Keratinocyte (primary cell): Measurements from ENCODE around the gene HRK. TPM values are rescaled to one million over a fixed set of nuclear protein-coding genes. Genes with fewer than 3 reads are reported as not detected.

ENCODE experiments used
- DNase-seq: peaks from one replicate; pipeline ENCODE4 v3.0.0-alpha.2; 2011; ENCODE audit warnings: low read depth, missing footprints, low spot score
- FAIRE-seq: peaks from 2 replicates; lab custom pipeline; 2011; peaks lifted over from hg19 to GRCh38; lab: Jason Lieb, UNC
- H2AFZ ChIP-seq: 2 replicates; pipeline ENCODE4 v1.6.0; 2012; ENCODE audit warnings: low read length, control low read depth, inconsistent platforms; ENCODE audit not compliant: control insufficient read depth
- H3K27ac ChIP-seq: 2 replicates; pipeline ENCODE4 v1.5.1; 2011; ENCODE audit warnings: low read length; ENCODE audit not compliant: control insufficient read depth, insufficient read depth
- H3K27me3 ChIP-seq: 3 replicates; pipeline ENCODE4 v1.6.0; 2011; ENCODE audit warnings: low read length; ENCODE audit not compliant: control insufficient read depth, insufficient read depth; ENCODE audit errors: extremely low read depth
- H3K36me3 ChIP-seq, 2 experiments: 2 replicates in 1 of 2; 3 replicates in 1 of 2; pipeline ENCODE4 v1.5.1; 2011; ENCODE audit warnings: low read length in 2 of 2, mild to moderate bottlenecking in 1 of 2; ENCODE audit not compliant: control insufficient read depth in 2 of 2, insufficient read depth in 2 of 2; ENCODE audit errors: extremely low read depth in 1 of 2
- H3K4me1 ChIP-seq: 3 replicates; pipeline ENCODE4 v1.5.1; 2011; ENCODE audit warnings: low read length; ENCODE audit not compliant: control insufficient read depth, insufficient read depth; ENCODE audit errors: extremely low read depth
- H3K4me2 ChIP-seq: 3 replicates; pipeline ENCODE4 v1.6.0; 2011; ENCODE audit warnings: low read depth, low read length; ENCODE audit not compliant: control insufficient read depth, insufficient read depth; ENCODE audit errors: extremely low read depth
- H3K4me3 ChIP-seq, 3 experiments: fragments of 200-600 bp in 1 of 3; sonication (generic) in 1 of 3; 2 replicates in 2 of 3; 3 replicates in 1 of 3; pipeline ENCODE4 v1.5.1; 2011 to 2016; ENCODE audit warnings: low read length in 3 of 3, mild to moderate bottlenecking in 3 of 3, control low read depth in 2 of 3, inconsistent platforms in 1 of 3, low read depth in 1 of 3, mixed read lengths in 1 of 3, mixed run types in 1 of 3, moderate library complexity in 1 of 3; ENCODE audit not compliant: control insufficient read depth in 2 of 3, insufficient read depth in 2 of 3; ENCODE audit errors: extremely low read depth in 1 of 3
- H3K79me2 ChIP-seq: 2 replicates; pipeline ENCODE4 v1.6.0; 2012; ENCODE audit warnings: low read length; ENCODE audit not compliant: control insufficient read depth, insufficient read depth
- H3K9ac ChIP-seq: 3 replicates; pipeline ENCODE4 v1.6.0; 2011; ENCODE audit warnings: low read length; ENCODE audit not compliant: control insufficient read depth, insufficient read depth; ENCODE audit errors: extremely low read depth
- H3K9me1 ChIP-seq: 3 replicates; pipeline ENCODE4 v1.6.0; 2011; ENCODE audit warnings: low read length; ENCODE audit not compliant: control insufficient read depth, insufficient read depth; ENCODE audit errors: extremely low read depth
- H3K9me3 ChIP-seq: 2 replicates; pipeline ENCODE4 v1.5.1; 2012; ENCODE audit warnings: low read depth, low read length; ENCODE audit not compliant: control insufficient read depth
- H4K20me1 ChIP-seq: 3 replicates; pipeline ENCODE4 v1.6.0; 2011; ENCODE audit warnings: low read length; ENCODE audit not compliant: control insufficient read depth, insufficient read depth; ENCODE audit errors: extremely low read depth
- CTCF ChIP-seq, 3 experiments: IDR thresholded peaks in 1 of 3; conservative IDR thresholded peaks in 1 of 3; optimal IDR thresholded peaks in 1 of 3; 2 replicates in 2 of 3; 3 replicates in 1 of 3; pipeline versions ENCODE3 to v1.5.1; 2011; ENCODE audit warnings: low read length in 3 of 3, mild to moderate bottlenecking in 3 of 3, moderate library complexity in 2 of 3, control low read depth in 1 of 3, inconsistent platforms in 1 of 3; ENCODE audit not compliant: insufficient read depth in 2 of 3; ENCODE audit errors: extremely low read depth in 1 of 3
- EZH2 ChIP-seq: IDR thresholded peaks from one replicate; pipeline ENCODE4 v1.6.1; 2012; ENCODE audit warnings: inconsistent platforms, mild to moderate bottlenecking, low read length, moderate library complexity
- dilution Hi-C: fragments of 300-500 bp; cut with MboI; formaldehyde crosslinking; loops from one replicate; pipeline ENCODE4 v1.7.0; 2020; ENCODE audit warnings: low sequenced_read_pairs; ENCODE audit not compliant: extremely low pct_ligation_motif_present
- polyA plus RNA-seq, 5 experiments: library from polyadenylated mRNA; depleted of rRNA in 3 of 5; stranded (reverse) in 3 of 5; stranded (forward) in 1 of 5; unstranded in 1 of 5; fragments of >200 nt; gene quantifications; 1 replicate in 1 of 5; 2 replicates in 3 of 5; 3 replicates in 1 of 5; pipeline versions ENCODE4 v1.2.1 to v1.2.3, GENCODE V29; 2011 to 2012; ENCODE audit warnings: missing spikeins in 2 of 5, low read depth in 1 of 5, low replicate concordance in 1 of 5

HRK gene
- polyA plus RNA-seq, 1 donor (not counting 4 experiments of a cell fraction or from before 2014, with no cell fraction given) = 0.01 TPM

- no peaks in the 10 kb centered on the region for H3K27me3 ChIP-seq
- FAIRE-seq (no peak), DNase-seq (no peak)
- H3K4me2 ChIP-seq = no peak overlapping the region
- no peak overlapping the region for H2AFZ ChIP-seq
- TF ChIP-seq EZH2 (no peak), CTCF (optimal IDR thresholded peaks at IDR 0.05 in 1 of 3, IDR thresholded peaks at IDR 0.05 in 1 of 3, conservative IDR thresholded peaks at IDR 0.05 in 1 of 3; ENCODE audit: extremely low read depth in 1 of 3, insufficient read depth in 2 of 3, low read length in 3 of 3) (no peak)
- no peaks in the 10 kb centered on the region for H3K9me3 ChIP-seq
- H3K36me3 ChIP-seq = peaks cover 0 to 7% of the 10 kb centered on the region in 2 experiments
- H4K20me1 ChIP-seq = no peaks in the 10 kb centered on the region
- H3K9ac ChIP-seq = no peak overlapping the region
- no peak overlapping the region for H3K27ac ChIP-seq
- peaks cover 26% of the 10 kb centered on the region for H3K79me2 ChIP-seq
- H3K4me3 ChIP-seq = no peak overlapping the region
- H3K4me1 ChIP-seq = peaks cover 28% of the 10 kb centered on the region
- dilution Hi-C loops = no loop called here
- H3K9me1 ChIP-seq = no peaks in the 10 kb centered on the region
Measured at GRCh38 chr12:116918464-116918863, 37.2 kb upstream of the HRK start.

GRCh38 chr12:116916714-116917114 is 35.5 kb upstream of the HRK start:
- Histone ChIP-seq H3K9me3 (no peaks in the 10 kb centered on the region), H3K4me3 (no peak overlapping the region), H2AFZ (no peak overlapping the region), H4K20me1 (no peaks in the 10 kb centered on the region), H3K9me1 (no peaks in the 10 kb centered on the region), H3K27me3 (no peaks in the 10 kb centered on the region), H3K4me1 (peaks cover 31% of the 10 kb centered on the region), H3K27ac (peak overlapping the region; percentile 72), H3K36me3 (peaks cover 0 to 10% of the 10 kb centered on the region in 2 experiments), H3K4me2 (peak overlapping the region; percentile 80), H3K79me2 (peaks cover 38% of the 10 kb centered on the region), H3K9ac (no peak overlapping the region)
- dilution Hi-C loops = no loop called here
- TF ChIP-seq EZH2 = no peak
- peak in 2 of 3 experiments; percentile 43 to 51 for TF ChIP-seq CTCF (optimal IDR thresholded peaks at IDR 0.05 in 1 of 3, IDR thresholded peaks at IDR 0.05 in 1 of 3, conservative IDR thresholded peaks at IDR 0.05 in 1 of 3; ENCODE audit: extremely low read depth in 1 of 3, insufficient read depth in 2 of 3, low read length in 3 of 3)
- DNase-seq (peak; percentile 28), FAIRE-seq (no peak)
